Memory B cell (primary cell): ENCODE results near the gene MATN3.
A peak's percentile ranks its signal among the peaks of the same experiment; 100 is the strongest.

Experiments used
- ATAC-seq: fragments of 150-1000 bp; cut with Tn5 transposase; 2 replicates; pipeline ENCODE4 v1.10.0; 2021; ENCODE audit warnings: low read depth, mild to moderate bottlenecking, moderate library complexity
- DNase-seq, 2 donors: peaks; one replicate each; pipeline ENCODE4 v3.0.0; 2022; ENCODE audit warnings: low spot score in 2 of 2
- H3K27ac Mint-ChIP-seq: one replicate; pipeline ENCODE4 v1.8.0; 2022; ENCODE audit warnings: mild to moderate bottlenecking, moderate library complexity, mixed read lengths
- H3K27me3 Mint-ChIP-seq: one replicate; pipeline ENCODE4 v1.8.0; 2022; ENCODE audit warnings: mixed read lengths
- H3K36me3 Mint-ChIP-seq: one replicate; pipeline ENCODE4 v1.8.0; 2022; ENCODE audit warnings: mild to moderate bottlenecking, mixed read lengths
- H3K4me1 Mint-ChIP-seq: one replicate; pipeline ENCODE4 v1.8.0; 2022; ENCODE audit warnings: mixed read lengths
- H3K4me3 Mint-ChIP-seq: one replicate; pipeline ENCODE4 v1.8.0; 2022; ENCODE audit warnings: mild to moderate bottlenecking, moderate library complexity, mixed read lengths
- H3K9me3 Mint-ChIP-seq: one replicate; pipeline ENCODE4 v1.8.0; 2022; ENCODE audit warnings: mixed read lengths

Gene MATN3, protein sequence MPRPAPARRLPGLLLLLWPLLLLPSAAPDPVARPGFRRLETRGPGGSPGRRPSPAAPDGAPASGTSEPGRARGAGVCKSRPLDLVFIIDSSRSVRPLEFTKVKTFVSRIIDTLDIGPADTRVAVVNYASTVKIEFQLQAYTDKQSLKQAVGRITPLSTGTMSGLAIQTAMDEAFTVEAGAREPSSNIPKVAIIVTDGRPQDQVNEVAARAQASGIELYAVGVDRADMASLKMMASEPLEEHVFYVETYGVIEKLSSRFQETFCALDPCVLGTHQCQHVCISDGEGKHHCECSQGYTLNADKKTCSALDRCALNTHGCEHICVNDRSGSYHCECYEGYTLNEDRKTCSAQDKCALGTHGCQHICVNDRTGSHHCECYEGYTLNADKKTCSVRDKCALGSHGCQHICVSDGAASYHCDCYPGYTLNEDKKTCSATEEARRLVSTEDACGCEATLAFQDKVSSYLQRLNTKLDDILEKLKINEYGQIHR

DNA sequence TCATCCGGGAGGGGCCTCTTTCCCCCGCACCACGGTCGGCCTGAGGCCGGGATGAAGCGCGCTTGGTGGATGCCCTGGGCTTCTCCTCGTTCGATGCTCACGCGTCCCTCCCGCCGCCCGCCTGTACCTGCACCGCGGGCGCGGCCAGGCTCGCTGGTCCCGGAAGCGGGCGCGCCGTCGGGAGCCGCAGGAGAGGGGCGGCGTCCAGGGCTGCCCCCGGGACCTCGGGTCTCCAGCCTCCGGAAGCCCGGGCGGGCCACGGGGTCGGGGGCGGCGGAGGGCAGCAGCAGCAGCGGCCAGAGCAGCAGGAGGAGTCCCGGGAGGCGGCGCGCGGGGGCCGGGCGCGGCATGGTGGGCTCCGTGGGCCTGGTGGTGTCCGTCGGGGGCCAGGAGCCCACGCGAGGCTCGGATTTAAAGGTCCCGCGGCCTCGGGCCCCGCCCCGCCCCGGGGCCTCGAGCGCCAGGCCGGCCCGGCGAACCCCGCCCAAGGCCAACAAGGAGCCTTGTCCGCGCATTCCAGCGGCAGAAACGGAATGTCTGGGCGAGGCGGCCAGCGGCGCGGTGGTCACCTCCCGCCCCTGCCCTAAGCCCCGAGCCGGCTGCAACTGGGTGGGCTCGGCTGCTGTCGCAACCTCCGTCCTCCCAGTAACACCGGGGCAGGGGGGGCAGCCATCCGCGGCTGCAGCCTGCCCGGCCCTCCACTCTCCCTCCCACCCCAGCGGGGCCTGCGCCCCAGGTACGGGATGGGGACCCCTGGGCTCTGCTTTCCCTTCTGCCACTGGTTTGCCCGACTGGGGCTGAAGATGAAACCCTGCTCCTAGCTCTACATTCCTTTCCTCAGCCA lies at the start of gene MATN3:
Gene MATN3 (minus strand): TSS at position 387 of the 844 bp plus-strand sequence. CDS start 37 bp downstream, at position 350.
- Mint-ChIP-seq H3K4me3 (peak within 1 kb of the TSS; percentile 82), H3K27me3 (peaks cover 21% of the 10 kb centered on the region), H3K4me1 (peaks cover 2% of the 10 kb centered on the region), H3K9me3 (no peaks in the 10 kb centered on the region), H3K27ac (no peak within 1 kb of the TSS), H3K36me3 (no peaks in the 10 kb centered on the region)
- DNase-seq (peak in 1 of 2 donors; percentile 21), ATAC-seq (peak; percentile 41)

DNA sequence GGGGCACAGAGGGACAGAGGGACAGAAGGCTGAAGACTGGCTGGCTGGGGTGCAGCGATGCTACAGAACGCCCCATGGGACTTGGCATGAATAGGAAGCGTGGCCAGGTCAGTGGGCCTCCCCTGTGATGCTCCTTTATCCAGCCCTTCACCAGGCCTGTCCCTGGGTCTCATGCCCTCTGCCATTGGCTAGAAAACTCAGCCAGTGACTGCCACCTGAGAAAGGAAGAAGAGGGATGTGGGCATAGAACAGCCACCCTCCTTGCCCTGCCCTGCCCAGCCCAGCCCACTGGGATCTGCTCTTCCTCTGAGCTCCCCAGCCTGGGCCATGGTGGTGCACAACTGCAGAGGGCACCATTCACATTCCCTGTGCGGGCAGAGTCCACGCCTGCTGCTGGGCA lies 49.5 kb upstream of the MATN3 start:
- no peaks in the 10 kb centered on the region for H3K36me3 Mint-ChIP-seq
- peaks cover 6% of the 10 kb centered on the region for H3K27me3 Mint-ChIP-seq
- H3K27ac Mint-ChIP-seq: no peak overlapping the region

DNA sequence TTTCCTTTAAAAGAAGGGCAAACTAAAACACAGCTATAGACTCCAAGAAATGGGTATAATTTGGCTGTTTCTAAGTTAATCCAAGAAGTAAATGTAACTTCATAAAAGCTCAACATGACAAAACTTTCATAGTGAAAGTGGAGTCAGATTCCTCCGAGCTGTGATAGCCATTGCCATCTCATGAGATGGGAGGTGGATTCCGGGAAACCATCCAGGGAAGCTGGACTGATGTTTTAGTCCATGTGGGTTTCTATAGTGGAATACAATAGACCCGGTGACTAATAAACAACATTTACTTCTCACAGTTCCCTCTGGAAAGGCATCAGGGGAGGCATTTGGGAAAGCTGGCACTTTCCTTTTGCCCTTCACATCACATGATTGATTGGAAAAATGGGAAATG lies 49.0 kb upstream of the MATN3 start:
- no peak overlapping the region for H3K27ac Mint-ChIP-seq
- ATAC-seq (no peak), DNase-seq (no peak)
- H3K4me3 Mint-ChIP-seq: no peak overlapping the region
- H3K4me1 Mint-ChIP-seq: peaks cover 2% of the 10 kb centered on the region
- no peaks in the 10 kb centered on the region for H3K36me3 Mint-ChIP-seq
- peaks cover 6% of the 10 kb centered on the region for H3K9me3 Mint-ChIP-seq
- peaks cover 11% of the 10 kb centered on the region for H3K27me3 Mint-ChIP-seq

More for the DNA sequence above, 49.5 kb upstream of the MATN3 start:
- H3K4me3 Mint-ChIP-seq: no peak overlapping the region
- H3K9me3 Mint-ChIP-seq: peaks cover 6% of the 10 kb centered on the region
- peaks cover 2% of the 10 kb centered on the region for H3K4me1 Mint-ChIP-seq
- ATAC-seq (no peak), DNase-seq (no peak)

- Mint-ChIP-seq H3K4me1 (peaks cover 2% of the 10 kb centered on the region), H3K9me3 (peaks cover 6% of the 10 kb centered on the region)
Observed at GRCh38 chr2:20060106-20060505, 47.6 kb upstream of the MATN3 start.

GRCh38 chr2:20057268-20057667 lies 44.8 kb upstream of the MATN3 start:
- no peaks in the 10 kb centered on the region for H3K36me3 Mint-ChIP-seq
- no peak for DNase-seq
- H3K9me3 Mint-ChIP-seq: no peaks in the 10 kb centered on the region
- no peak overlapping the region for H3K27ac Mint-ChIP-seq
- no peak overlapping the region for H3K4me3 Mint-ChIP-seq
- ATAC-seq: no peak
- H3K4me1 Mint-ChIP-seq: no peaks in the 10 kb centered on the region
- H3K27me3 Mint-ChIP-seq: peaks cover 16% of the 10 kb centered on the region

More at GRCh38 chr2:20060106-20060505, 47.6 kb upstream of the MATN3 start:
- ATAC-seq: no peak
- no peak for DNase-seq
- Mint-ChIP-seq H3K4me3 (no peak overlapping the region), H3K27me3 (peaks cover 12% of the 10 kb centered on the region), H3K36me3 (no peaks in the 10 kb centered on the region), H3K27ac (no peak overlapping the region)

- Mint-ChIP-seq H3K36me3 (no peaks in the 10 kb centered on the region), H3K27me3 (peaks cover 15% of the 10 kb centered on the region), H3K4me1 (peaks cover 4% of the 10 kb centered on the region), H3K4me3 (no peak overlapping the region), H3K27ac (no peak overlapping the region), H3K9me3 (no peaks in the 10 kb centered on the region)
- DNase-seq (no peak), ATAC-seq (no peak)
Observed at GRCh38 chr2:20054931-20055330, 42.5 kb upstream of the MATN3 start.

DNA sequence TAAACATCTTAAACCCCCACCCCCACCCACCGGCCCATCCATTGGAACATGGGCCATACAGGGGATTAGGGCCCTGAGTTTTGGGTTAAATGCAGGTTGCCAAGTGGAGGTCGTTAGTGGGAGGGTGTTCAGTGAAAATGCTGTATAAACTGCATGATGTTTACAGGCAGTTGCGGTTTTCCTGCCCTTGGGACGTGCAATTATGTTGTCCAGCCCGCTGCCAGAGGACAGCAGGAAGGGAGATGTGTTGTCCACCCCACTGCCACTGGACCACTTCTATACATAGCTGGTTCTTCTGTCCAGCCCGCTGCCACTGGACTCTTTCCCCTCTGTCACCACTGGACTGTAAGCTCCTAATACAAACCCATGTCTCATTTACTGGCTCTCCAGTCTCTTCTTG lies 41.7 kb upstream of the MATN3 start:
- Mint-ChIP-seq H3K36me3 (no peaks in the 10 kb centered on the region), H3K27ac (no peak overlapping the region), H3K27me3 (peaks cover 15% of the 10 kb centered on the region), H3K9me3 (no peaks in the 10 kb centered on the region), H3K4me3 (no peak overlapping the region), H3K4me1 (peaks cover 10% of the 10 kb centered on the region)
- DNase-seq (no peak), ATAC-seq (no peak)

GRCh38 chr2:20052861-20053281 lies 40.4 kb upstream of the MATN3 start:
- ATAC-seq (no peak), DNase-seq (no peak)
- Mint-ChIP-seq H3K27ac (no peak overlapping the region), H3K9me3 (no peaks in the 10 kb centered on the region), H3K27me3 (peaks cover 13% of the 10 kb centered on the region), H3K36me3 (no peaks in the 10 kb centered on the region), H3K4me3 (no peak overlapping the region), H3K4me1 (peaks cover 18% of the 10 kb centered on the region)

GRCh38 chr2:20052229-20052851 lies 39.9 kb upstream of the MATN3 start:
- Mint-ChIP-seq H3K27me3 (peaks cover 11% of the 10 kb centered on the region), H3K4me3 (no peak overlapping the region), H3K27ac (no peak overlapping the region), H3K9me3 (no peaks in the 10 kb centered on the region), H3K4me1 (peaks cover 20% of the 10 kb centered on the region), H3K36me3 (no peaks in the 10 kb centered on the region)
- ATAC-seq: no peak
- no peak for DNase-seq

GRCh38 chr2:20051532-20052228 lies 39.2 kb upstream of the MATN3 start, which contains the start of gene LAPTM4A:
TSS of gene LAPTM4A (minus strand) at chr2:20051628. CDS start at chr2:20051520, 108 bp downstream.
- DNase-seq (peak; percentile 90 to 96), ATAC-seq (peak; percentile 83)
- no peaks in the 10 kb centered on the region for H3K36me3 Mint-ChIP-seq
- H3K27me3 Mint-ChIP-seq: peaks cover 7% of the 10 kb centered on the region
- peaks cover 20% of the 10 kb centered on the region for H3K4me1 Mint-ChIP-seq
- H3K27ac Mint-ChIP-seq: no peak within 1 kb of the TSS
- H3K9me3 Mint-ChIP-seq: no peaks in the 10 kb centered on the region
- H3K4me3 Mint-ChIP-seq: no peak within 1 kb of the TSS

DNA sequence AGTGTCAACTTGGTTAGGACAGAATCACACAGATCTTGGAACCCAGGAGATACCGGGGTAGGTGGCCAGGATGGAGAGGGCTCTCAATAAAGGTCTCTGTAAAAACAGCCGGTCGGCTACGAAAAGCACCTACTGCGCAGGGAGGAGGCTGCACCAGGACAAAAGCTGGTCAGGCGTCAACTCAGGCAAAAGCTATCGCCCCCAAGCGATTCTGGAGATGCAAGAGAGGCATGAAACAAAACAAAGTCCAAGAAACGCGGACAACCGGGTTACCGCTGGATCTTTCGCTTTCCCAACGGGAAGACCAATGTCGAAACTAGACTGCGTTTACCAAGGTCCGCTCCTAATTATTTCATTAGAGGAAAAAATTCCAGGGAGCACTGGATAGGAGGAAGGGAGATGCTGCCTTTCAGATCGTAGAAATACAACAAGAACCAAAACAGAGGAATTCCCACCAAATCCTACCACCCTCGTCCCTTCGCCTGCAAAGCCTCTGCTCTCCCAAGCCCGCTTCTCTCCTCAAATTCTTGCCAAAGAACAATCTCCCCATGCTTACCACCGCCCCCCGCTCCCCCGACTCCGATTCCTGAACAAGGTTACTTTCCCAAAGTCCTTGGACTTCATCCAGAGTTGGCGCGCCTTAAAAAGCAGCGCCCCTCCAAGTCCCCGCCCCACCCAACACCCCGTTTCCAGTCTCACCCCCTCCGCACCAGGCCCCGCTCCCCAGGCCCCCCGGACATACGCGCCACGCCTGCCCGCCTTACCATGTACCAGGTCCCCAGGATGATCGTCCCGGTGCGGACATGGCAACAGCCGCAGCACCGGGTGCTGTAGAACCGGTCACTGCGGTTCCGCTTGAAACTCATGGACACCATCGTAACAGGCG lies 38.4 kb upstream of the MATN3 start:
- H3K9me3 Mint-ChIP-seq: no peaks in the 10 kb centered on the region
- DNase-seq: peak; percentile 34 to 35
- peaks cover 5% of the 10 kb centered on the region for H3K27me3 Mint-ChIP-seq
- H3K27ac Mint-ChIP-seq: no peak overlapping the region
- ATAC-seq: peak; percentile 7
- H3K36me3 Mint-ChIP-seq: no peaks in the 10 kb centered on the region
- no peak overlapping the region for H3K4me3 Mint-ChIP-seq
- peaks cover 20% of the 10 kb centered on the region for H3K4me1 Mint-ChIP-seq

DNA sequence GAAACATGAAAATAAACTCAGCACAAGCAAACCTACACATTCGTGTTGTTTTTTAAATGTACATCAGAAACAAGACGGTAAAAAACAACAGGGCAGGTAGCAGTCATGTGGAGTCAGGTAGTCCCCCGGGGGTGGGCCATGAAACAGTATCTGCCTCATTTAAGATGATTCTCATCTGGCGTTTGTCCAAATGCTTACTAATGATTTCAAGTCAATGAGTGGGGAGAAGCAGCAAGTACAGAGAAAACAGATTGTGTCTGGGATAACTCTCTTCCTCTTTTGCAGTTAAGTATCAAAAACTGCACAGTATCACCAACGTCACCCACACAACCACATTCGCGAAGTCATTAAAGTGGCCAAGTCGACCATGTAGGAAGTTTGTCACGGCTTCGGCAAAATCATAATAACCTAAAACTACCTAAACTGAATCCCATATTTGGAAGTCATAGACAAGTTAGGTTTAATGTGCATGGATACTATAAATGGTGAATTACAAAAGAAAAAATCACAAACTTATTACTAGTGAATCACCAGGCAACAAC lies 37.7 kb upstream of the MATN3 start:
- peak; percentile 59 for ATAC-seq
- Mint-ChIP-seq H3K9me3 (no peaks in the 10 kb centered on the region), H3K27me3 (peaks cover 5% of the 10 kb centered on the region), H3K36me3 (no peaks in the 10 kb centered on the region), H3K4me1 (peaks cover 20% of the 10 kb centered on the region), H3K4me3 (no peak overlapping the region), H3K27ac (no peak overlapping the region)
- peak; percentile 35 to 67 for DNase-seq
